ENCODE results near the gene PRKAB2. TPM values are rescaled to one million over a fixed set of nuclear protein-coding genes. Genes with fewer than 3 reads are reported as not detected.

Gene PRKAB2
- total and polyA plus RNA-seq, 2 donors (not counting 1 experiment from before 2014, with no cell fraction given) = 8.4 to 17.1 TPM

- Mint-ChIP-seq H3K4me1 (no peaks in the 10 kb centered on the region), H3K27ac (no peak overlapping the region), H3K9me3 (ENCODE audit: insufficient read depth) (no peaks in the 10 kb centered on the region), H3K27me3 (peaks cover 32% of the 10 kb centered on the region), H3K4me3 (no peak overlapping the region)
- Histone ChIP-seq H4K20me1 (ENCODE audit: control insufficient read depth, insufficient read depth, low read length, poor library complexity, severe bottlenecking) (no peaks in the 10 kb centered on the region), H2AFZ (ENCODE audit: insufficient read depth, low read depth, low read length, poor library complexity, severe bottlenecking) (no peak overlapping the region), H3K27ac (ENCODE audit: low read length in 2 of 2) (no peak overlapping the region), H3K9ac (ENCODE audit: low read length) (no peak overlapping the region), H3K27me3 (replicated peaks in 1 of 4; ENCODE audit: control extremely low read depth in 1 of 4, control insufficient read depth in 3 of 4, insufficient read depth in 4 of 4, low read length in 3 of 4) (peaks cover 0 to 7% (median 4%) of the 10 kb centered on the region in 4 experiments), H3K4me2 (replicated peaks; ENCODE audit: low read depth, low read length, poor library complexity, severe bottlenecking) (no peak overlapping the region), H3K4me1 (ENCODE audit: control insufficient read depth in 2 of 2, insufficient read depth in 2 of 2, low read length in 2 of 2) (no peaks in the 10 kb centered on the region), H3K36me3 (replicated peaks in 1 of 2; ENCODE audit: control extremely low read depth in 1 of 2, control insufficient read depth in 1 of 2, extremely low read depth in 1 of 2, insufficient read depth in 2 of 2, low read length in 1 of 2) (no peaks in the 10 kb centered on the region), H3K4me3 (ENCODE audit: control extremely low read depth in 1 of 5, extremely low read depth in 1 of 5, insufficient read depth in 1 of 5, low read depth in 2 of 5, low read length in 4 of 5) (no peak overlapping the region), H3K79me2 (ENCODE audit: control insufficient read depth, insufficient read depth, low read length) (no peaks in the 10 kb centered on the region), H3K9me3 (ENCODE audit: control extremely low read depth in 1 of 3, control insufficient read depth in 2 of 3, insufficient read depth in 1 of 3, low read length in 2 of 3) (no peaks in the 10 kb centered on the region)
- no peak for ATAC-seq (ENCODE audit: low read depth)
- no CpG with 5 or more reads among the region's 3 CpGs for WGBS (ENCODE audit: insufficient coverage)
- CTCF ChIA-PET = no interaction called here
- intact Hi-C loops (cut with micrococcal nuclease) = no loop called here
- POLR2A ChIA-PET = no interaction called here
- TF ChIP-seq CTCF (IDR thresholded peaks at IDR 0.05) = no peak
- TF ChIP-seq EZH2 (IDR thresholded peaks at IDR 0.05; ENCODE audit: borderline replicate concordance, insufficient read depth, low read depth, low read length, poor library complexity, severe bottlenecking) = no peak
- DNase-seq = no peak
Observed at GRCh38 chr1:147129116-147129873, 43.0 kb downstream of the PRKAB2 start.

- DNase-seq = no peak
- Histone ChIP-seq H4K20me1 (ENCODE audit: control insufficient read depth, insufficient read depth, low read length, poor library complexity, severe bottlenecking) (no peaks in the 10 kb centered on the region), H3K36me3 (replicated peaks in 1 of 2; ENCODE audit: control extremely low read depth in 1 of 2, control insufficient read depth in 1 of 2, extremely low read depth in 1 of 2, insufficient read depth in 2 of 2, low read length in 1 of 2) (no peaks in the 10 kb centered on the region), H3K27me3 (replicated peaks in 1 of 4; ENCODE audit: control extremely low read depth in 1 of 4, control insufficient read depth in 3 of 4, insufficient read depth in 4 of 4, low read length in 3 of 4) (peaks cover 0 to 10% (median 2%) of the 10 kb centered on the region in 4 experiments), H3K27ac (ENCODE audit: low read length in 2 of 2) (no peak overlapping the region), H3K9ac (ENCODE audit: low read length) (no peak overlapping the region), H3K4me2 (replicated peaks; ENCODE audit: low read depth, low read length, poor library complexity, severe bottlenecking) (no peak overlapping the region), H3K4me1 (ENCODE audit: control insufficient read depth in 2 of 2, insufficient read depth in 2 of 2, low read length in 2 of 2) (no peaks in the 10 kb centered on the region), H3K4me3 (ENCODE audit: control extremely low read depth in 1 of 5, extremely low read depth in 1 of 5, insufficient read depth in 1 of 5, low read depth in 2 of 5, low read length in 4 of 5) (no peak overlapping the region), H2AFZ (ENCODE audit: insufficient read depth, low read depth, low read length, poor library complexity, severe bottlenecking) (no peak overlapping the region), H3K9me3 (ENCODE audit: control extremely low read depth in 1 of 3, control insufficient read depth in 2 of 3, insufficient read depth in 1 of 3, low read length in 2 of 3) (no peaks in the 10 kb centered on the region), H3K79me2 (ENCODE audit: control insufficient read depth, insufficient read depth, low read length) (no peaks in the 10 kb centered on the region)
- TF ChIP-seq CTCF (IDR thresholded peaks at IDR 0.05) (no peak), EZH2 (IDR thresholded peaks at IDR 0.05; ENCODE audit: borderline replicate concordance, insufficient read depth, low read depth, low read length, poor library complexity, severe bottlenecking) (no peak)
- no peak overlapping the region for H3K27ac Mint-ChIP-seq
- H3K4me3 Mint-ChIP-seq = no peak overlapping the region
- H3K9me3 Mint-ChIP-seq (ENCODE audit: insufficient read depth) = no peaks in the 10 kb centered on the region
- ChIA-PET POLR2A (no interaction called here), CTCF (no interaction called here)
- H3K4me1 Mint-ChIP-seq = no peaks in the 10 kb centered on the region
- WGBS (ENCODE audit: insufficient coverage) = 71% methylated on average over 1 of the region's 2 CpGs
- ATAC-seq (ENCODE audit: low read depth) = no peak
- intact Hi-C loops (cut with micrococcal nuclease) = no loop called here
- H3K27me3 Mint-ChIP-seq = peaks cover 22% of the 10 kb centered on the region
Observed at GRCh38 chr1:147124266-147124665, 48.0 kb downstream of the PRKAB2 start.
